Neural cell (in vitro differentiated cells): ENCODE results near the gene ADORA1. TPM values are rescaled to one million over a fixed set of nuclear protein-coding genes. Genes with fewer than 3 reads are reported as not detected.

Source experiments
- H2AFZ ChIP-seq: fragments of 200-600, 300-800 bp; sonication (generic), shearing (Covaris generic); 2 replicates; pipeline ENCODE4 v1.6.0; 2014; ENCODE audit warnings: low read depth, mild to moderate bottlenecking, antibody characterized with exemption, low read length, moderate library complexity
- H3F3A ChIP-seq: fragments of 200-600 bp; shearing (Covaris generic); 2 replicates; pipeline ENCODE4 v1.6.1; 2016; ENCODE audit warnings: mild to moderate bottlenecking, moderate library complexity, mixed read lengths, antibody characterized with exemption, low read length; ENCODE audit not compliant: insufficient read depth, poor library complexity, severe bottlenecking
- H3K27ac ChIP-seq: fragments of 200-600, 300-800 bp; sonication (generic), shearing (Covaris generic); 2 replicates; pipeline ENCODE4 v1.5.1; 2014; ENCODE audit warnings: mild to moderate bottlenecking, low read length, moderate library complexity
- H3K27me3 ChIP-seq: fragments of 300-800, 200-600 bp; sonication (generic), shearing (Covaris generic); 2 replicates; pipeline ENCODE4 v1.6.0; 2014; ENCODE audit warnings: mild to moderate bottlenecking, low read depth, low read length, moderate library complexity; ENCODE audit not compliant: insufficient read depth
- H3K36me3 ChIP-seq: fragments of 300-800, 200-600 bp; sonication (generic), shearing (Covaris generic); 2 replicates; pipeline ENCODE4 v1.5.1; 2014; ENCODE audit warnings: mild to moderate bottlenecking, antibody characterized with exemption, low read length, moderate library complexity; ENCODE audit not compliant: insufficient read depth
- H3K4me2 ChIP-seq: fragments of 300-800, 200-600 bp; sonication (generic), shearing (Covaris generic); 2 replicates; pipeline ENCODE4 v1.6.0; 2014; ENCODE audit warnings: mild to moderate bottlenecking, low read length
- H3K4me3 ChIP-seq: fragments of 300-800, 200-600 bp; sonication (generic), shearing (Covaris generic); 2 replicates; pipeline ENCODE4 v1.5.1; 2014; ENCODE audit warnings: mild to moderate bottlenecking, low read length, moderate library complexity
- H3K79me2 ChIP-seq: fragments of 200-600 bp; shearing (Covaris generic); replicated peaks from 2 replicates; pipeline ENCODE4 v1.6.0; 2014; ENCODE audit warnings: mild to moderate bottlenecking, low read length, moderate library complexity; ENCODE audit not compliant: insufficient read depth
- H3K9ac ChIP-seq: fragments of 300-800, 200-600 bp; sonication (generic), shearing (Covaris generic); 2 replicates; pipeline ENCODE4 v1.6.1; 2016; ENCODE audit warnings: mild to moderate bottlenecking, low read length, mixed read lengths
- H3K9me2 ChIP-seq: fragments of 200-600 bp; shearing (Covaris generic); 2 replicates; pipeline ENCODE4 v1.6.1; 2016; ENCODE audit warnings: mild to moderate bottlenecking, low read length, mixed read lengths; ENCODE audit not compliant: insufficient read depth
- H3K9me3 ChIP-seq: fragments of 200-600, 300-800 bp; sonication (generic), shearing (Covaris generic); 2 replicates; pipeline ENCODE4 v1.6.1; 2016; ENCODE audit warnings: mild to moderate bottlenecking, mixed run types, low read length, moderate library complexity, mixed read lengths
- H4K20me1 ChIP-seq: fragments of 200-600 bp; shearing (Covaris generic); 2 replicates; pipeline ENCODE4 v1.6.1; 2016; ENCODE audit warnings: mild to moderate bottlenecking, mixed run types; ENCODE audit not compliant: insufficient read depth
- EP300 ChIP-seq: fragments of 450-650 bp; conservative IDR thresholded peaks from 2 replicates; pipeline ENCODE4 v1.6.1; 2014; ENCODE audit warnings: antibody characterized with exemption, mild to moderate bottlenecking, moderate library complexity; ENCODE audit not compliant: poor library complexity, severe bottlenecking
- EZH2 ChIP-seq: fragments of 200-600, 300-800 bp; shearing (Covaris generic), sonication (generic); IDR thresholded peaks from 2 replicates; pipeline ENCODE4 v1.6.1; 2014; ENCODE audit warnings: antibody characterized with exemption, low read length, borderline replicate concordance, mild to moderate bottlenecking; ENCODE audit not compliant: insufficient read depth, poor library complexity, severe bottlenecking
- MXI1 ChIP-seq: fragments of 450-650 bp; conservative IDR thresholded peaks from 2 replicates; pipeline ENCODE4 v1.6.1; 2014; ENCODE audit warnings: antibody characterized with exemption, mild to moderate bottlenecking; ENCODE audit not compliant: poor library complexity, severe bottlenecking
- POLR2AphosphoS5 ChIP-seq: IDR thresholded peaks from 2 replicates; pipeline ENCODE4 v1.6.1; 2012
- RAD21 ChIP-seq: fragments of 450-650 bp; conservative IDR thresholded peaks from 2 replicates; pipeline ENCODE4 v1.6.1; 2014; ENCODE audit warnings: antibody characterized with exemption, mild to moderate bottlenecking, moderate library complexity
- SMC3 ChIP-seq: fragments of 450-650 bp; conservative IDR thresholded peaks from 2 replicates; pipeline ENCODE4 v1.6.1; 2014; ENCODE audit warnings: antibody characterized with exemption, mild to moderate bottlenecking, moderate library complexity; ENCODE audit not compliant: poor library complexity
- TAF1 ChIP-seq: IDR thresholded peaks from 2 replicates; pipeline ENCODE4 v1.6.1; 2012; ENCODE audit warnings: low read depth
- polyA plus RNA-seq: library from polyadenylated mRNA; depleted of rRNA; stranded (reverse); fragments of >200 nt; gene quantifications from 2 replicates; pipeline ENCODE4 v1.2.3, GENCODE V29; 2014
- TF ChIP-seq, protein P1 (sequence below): fragments of 450-650 bp; IDR thresholded peaks from 2 replicates; pipeline ENCODE4 v1.5.1; 2014; ENCODE audit warnings: antibody characterized with exemption, mild to moderate bottlenecking, moderate library complexity; ENCODE audit not compliant: poor library complexity, severe bottlenecking
- TF ChIP-seq, protein P2 (sequence below): IDR thresholded peaks from 2 replicates; pipeline ENCODE4 v1.6.1; 2012; ENCODE audit warnings: borderline replicate concordance

ADORA1 gene
- polyA plus RNA-seq, 1 donor from 2014 or later: 7.2 TPM

DNA sequence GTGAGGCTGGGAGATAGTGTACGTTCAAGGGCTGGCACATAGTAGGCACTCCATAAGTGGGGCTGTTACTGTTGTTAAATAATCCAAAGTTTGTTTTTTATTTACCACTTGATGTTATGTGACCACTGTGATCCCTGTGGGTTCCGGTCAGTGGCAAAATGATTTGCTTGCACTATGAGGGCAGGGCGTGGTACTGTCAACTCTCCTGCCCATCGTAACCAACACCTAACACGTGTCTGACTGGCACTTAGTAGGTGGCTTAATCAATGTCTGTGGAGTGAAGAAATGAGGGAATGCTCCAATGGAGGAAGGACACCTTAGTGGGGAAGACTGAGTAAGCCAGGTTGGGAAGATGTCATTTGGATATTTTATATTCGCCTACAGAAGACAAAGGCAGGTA lies 14.6 kb downstream of the ADORA1 start:
- Histone ChIP-seq H3K4me2 (no peak overlapping the region), H3K9me3 (no peaks in the 10 kb centered on the region), H3K9me2 (no peaks in the 10 kb centered on the region), H3K36me3 (no peaks in the 10 kb centered on the region), H2AFZ (no peak overlapping the region), H3F3A (no peaks in the 10 kb centered on the region), H4K20me1 (no peaks in the 10 kb centered on the region), H3K9ac (no peak overlapping the region), H3K79me2 (no peaks in the 10 kb centered on the region), H3K27ac (no peak overlapping the region), H3K27me3 (no peaks in the 10 kb centered on the region), H3K4me3 (no peak overlapping the region)
- TF ChIP-seq SMC3: no peak
- TF ChIP-seq POLR2AphosphoS5: no peak
- TF ChIP-seq, protein P1, sequence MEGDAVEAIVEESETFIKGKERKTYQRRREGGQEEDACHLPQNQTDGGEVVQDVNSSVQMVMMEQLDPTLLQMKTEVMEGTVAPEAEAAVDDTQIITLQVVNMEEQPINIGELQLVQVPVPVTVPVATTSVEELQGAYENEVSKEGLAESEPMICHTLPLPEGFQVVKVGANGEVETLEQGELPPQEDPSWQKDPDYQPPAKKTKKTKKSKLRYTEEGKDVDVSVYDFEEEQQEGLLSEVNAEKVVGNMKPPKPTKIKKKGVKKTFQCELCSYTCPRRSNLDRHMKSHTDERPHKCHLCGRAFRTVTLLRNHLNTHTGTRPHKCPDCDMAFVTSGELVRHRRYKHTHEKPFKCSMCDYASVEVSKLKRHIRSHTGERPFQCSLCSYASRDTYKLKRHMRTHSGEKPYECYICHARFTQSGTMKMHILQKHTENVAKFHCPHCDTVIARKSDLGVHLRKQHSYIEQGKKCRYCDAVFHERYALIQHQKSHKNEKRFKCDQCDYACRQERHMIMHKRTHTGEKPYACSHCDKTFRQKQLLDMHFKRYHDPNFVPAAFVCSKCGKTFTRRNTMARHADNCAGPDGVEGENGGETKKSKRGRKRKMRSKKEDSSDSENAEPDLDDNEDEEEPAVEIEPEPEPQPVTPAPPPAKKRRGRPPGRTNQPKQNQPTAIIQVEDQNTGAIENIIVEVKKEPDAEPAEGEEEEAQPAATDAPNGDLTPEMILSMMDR: no peak
- TF ChIP-seq, protein P2, sequence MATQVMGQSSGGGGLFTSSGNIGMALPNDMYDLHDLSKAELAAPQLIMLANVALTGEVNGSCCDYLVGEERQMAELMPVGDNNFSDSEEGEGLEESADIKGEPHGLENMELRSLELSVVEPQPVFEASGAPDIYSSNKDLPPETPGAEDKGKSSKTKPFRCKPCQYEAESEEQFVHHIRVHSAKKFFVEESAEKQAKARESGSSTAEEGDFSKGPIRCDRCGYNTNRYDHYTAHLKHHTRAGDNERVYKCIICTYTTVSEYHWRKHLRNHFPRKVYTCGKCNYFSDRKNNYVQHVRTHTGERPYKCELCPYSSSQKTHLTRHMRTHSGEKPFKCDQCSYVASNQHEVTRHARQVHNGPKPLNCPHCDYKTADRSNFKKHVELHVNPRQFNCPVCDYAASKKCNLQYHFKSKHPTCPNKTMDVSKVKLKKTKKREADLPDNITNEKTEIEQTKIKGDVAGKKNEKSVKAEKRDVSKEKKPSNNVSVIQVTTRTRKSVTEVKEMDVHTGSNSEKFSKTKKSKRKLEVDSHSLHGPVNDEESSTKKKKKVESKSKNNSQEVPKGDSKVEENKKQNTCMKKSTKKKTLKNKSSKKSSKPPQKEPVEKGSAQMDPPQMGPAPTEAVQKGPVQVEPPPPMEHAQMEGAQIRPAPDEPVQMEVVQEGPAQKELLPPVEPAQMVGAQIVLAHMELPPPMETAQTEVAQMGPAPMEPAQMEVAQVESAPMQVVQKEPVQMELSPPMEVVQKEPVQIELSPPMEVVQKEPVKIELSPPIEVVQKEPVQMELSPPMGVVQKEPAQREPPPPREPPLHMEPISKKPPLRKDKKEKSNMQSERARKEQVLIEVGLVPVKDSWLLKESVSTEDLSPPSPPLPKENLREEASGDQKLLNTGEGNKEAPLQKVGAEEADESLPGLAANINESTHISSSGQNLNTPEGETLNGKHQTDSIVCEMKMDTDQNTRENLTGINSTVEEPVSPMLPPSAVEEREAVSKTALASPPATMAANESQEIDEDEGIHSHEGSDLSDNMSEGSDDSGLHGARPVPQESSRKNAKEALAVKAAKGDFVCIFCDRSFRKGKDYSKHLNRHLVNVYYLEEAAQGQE: no peak
- TF ChIP-seq EP300: no peak
- no peak for TF ChIP-seq RAD21

DNA sequence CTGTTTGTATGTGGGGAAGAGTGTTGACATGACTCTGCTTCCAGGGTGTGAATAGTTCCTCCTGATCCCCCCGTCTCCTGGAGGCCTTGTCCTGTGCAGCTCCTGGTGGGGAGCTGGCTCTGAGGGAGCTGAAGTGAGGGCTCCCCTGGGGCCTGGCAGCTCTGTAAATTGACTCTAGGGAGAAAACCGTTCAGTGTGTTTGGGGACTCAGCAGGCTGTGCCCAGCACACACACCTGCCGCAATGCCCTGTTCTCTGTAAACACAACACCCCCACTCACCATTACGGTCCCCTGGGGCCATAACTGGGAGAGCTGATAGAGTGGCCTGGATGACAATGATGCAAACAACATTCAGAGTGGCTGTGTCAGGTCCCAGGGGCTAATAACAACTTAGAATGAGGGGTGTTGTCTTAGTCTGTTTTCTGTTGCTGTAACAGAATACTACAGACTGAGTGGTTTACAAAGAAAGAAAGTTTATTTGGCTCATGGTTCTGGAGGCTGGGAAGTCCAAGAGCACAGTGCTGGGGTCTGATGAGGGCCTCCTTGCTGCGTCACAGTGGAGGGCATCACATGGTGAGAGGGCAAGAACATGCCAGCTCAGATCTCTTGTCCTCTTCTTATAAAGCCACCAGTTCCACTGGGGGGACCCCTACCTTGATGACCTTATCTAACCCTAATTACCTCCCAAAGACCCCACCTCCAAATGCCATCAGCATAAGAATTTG lies 15.3 kb downstream of the ADORA1 start:
- Histone ChIP-seq H3K9me3 (no peaks in the 10 kb centered on the region), H3K27ac (no peak overlapping the region), H3K9me2 (no peaks in the 10 kb centered on the region), H2AFZ (no peak overlapping the region), H3K4me2 (no peak overlapping the region), H3K9ac (no peak overlapping the region), H3K79me2 (no peaks in the 10 kb centered on the region), H4K20me1 (no peaks in the 10 kb centered on the region), H3K36me3 (no peaks in the 10 kb centered on the region), H3K27me3 (no peaks in the 10 kb centered on the region), H3F3A (no peaks in the 10 kb centered on the region), H3K4me3 (no peak overlapping the region)
- TF ChIP-seq, protein P2: no peak
- no peak for TF ChIP-seq POLR2AphosphoS5
- TF ChIP-seq EP300: no peak
- TF ChIP-seq, protein P1: no peak
- TF ChIP-seq RAD21: no peak
- no peak for TF ChIP-seq SMC3
- TF ChIP-seq TAF1: no peak
- no peak for TF ChIP-seq MXI1
- no peak for TF ChIP-seq EZH2
